ENCODE measurements around the gene PARVB.
"Not testable (repeated sequence)": the region's sequence is repeated elsewhere in the genome, so short reads cannot be mapped to it uniquely, and the experiment has no call there.

Gene PARVB

DNA sequence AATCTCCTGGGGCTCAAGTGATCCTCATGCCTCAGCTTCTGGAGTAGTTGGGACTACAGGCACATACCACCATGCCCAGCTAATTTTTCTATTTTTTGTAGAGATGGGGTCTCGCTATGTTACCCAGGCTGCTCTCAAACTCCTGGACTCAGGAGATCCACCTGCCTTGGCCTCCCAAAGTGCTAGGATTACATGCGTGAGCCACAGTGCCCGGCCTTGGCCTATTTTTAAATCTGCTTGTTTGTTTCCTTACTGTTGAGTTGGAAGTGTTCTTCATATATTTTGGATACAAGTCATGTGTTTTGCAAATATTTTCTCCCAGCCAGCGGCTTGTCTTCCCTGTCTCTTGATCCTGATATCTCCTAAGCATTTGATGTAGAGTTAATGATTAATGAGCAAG, 5.0 kb downstream of the PARVB start:
- DNase-seq = no peak

DNA sequence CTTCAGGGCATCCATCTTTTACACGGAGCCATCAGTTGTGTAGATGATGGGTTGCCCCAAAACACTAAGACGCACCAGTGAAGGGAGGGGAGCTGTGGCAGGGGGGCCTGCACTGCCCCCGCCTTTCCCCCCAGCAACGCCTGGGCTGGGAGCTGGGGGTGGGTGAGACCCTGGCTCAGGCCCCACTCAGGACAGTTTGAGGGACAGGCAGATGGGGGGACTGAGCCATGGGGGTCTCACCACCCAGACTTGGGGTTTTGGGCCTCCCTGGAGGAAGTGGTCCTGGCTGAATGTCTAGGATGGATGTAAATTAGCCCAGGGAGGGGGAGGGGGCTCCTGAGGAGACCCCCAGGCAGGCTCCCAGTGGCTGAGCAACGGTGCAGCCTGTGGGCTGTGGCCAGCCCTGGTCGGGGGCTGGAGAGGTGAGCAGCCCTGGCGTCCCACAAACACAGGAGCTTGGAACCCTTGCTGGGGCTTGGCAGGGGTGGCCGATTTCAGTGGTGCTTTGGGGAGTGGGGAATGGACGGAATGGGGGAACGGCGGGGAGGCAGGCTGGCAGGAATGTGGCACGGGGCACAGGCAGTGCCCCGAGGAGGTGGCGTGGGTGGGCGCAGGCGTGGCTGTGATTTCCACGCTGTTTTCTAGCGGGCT, 6.1 kb downstream of the PARVB start:
- DNase-seq = no peak

DNA sequence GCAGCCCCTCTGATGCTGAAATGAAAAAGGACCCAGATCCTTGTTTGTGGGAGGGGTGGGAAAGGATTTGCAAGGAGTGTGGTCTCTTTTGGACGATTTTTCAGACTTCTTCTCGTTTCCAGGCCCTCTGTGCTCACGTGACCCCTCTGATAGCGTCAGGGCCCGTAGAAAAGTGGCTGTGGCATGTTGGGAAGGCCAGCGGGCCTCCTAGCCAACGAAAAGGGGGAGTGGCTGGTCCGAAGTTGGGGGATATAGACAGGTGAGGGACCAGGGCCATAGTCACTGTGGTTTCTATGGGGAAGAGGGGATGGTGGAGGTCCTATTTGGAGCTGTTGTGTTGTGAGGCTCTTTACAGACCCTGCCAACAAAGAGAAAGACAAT, 6.6 kb downstream of the PARVB start:
- no peak for DNase-seq

DNA sequence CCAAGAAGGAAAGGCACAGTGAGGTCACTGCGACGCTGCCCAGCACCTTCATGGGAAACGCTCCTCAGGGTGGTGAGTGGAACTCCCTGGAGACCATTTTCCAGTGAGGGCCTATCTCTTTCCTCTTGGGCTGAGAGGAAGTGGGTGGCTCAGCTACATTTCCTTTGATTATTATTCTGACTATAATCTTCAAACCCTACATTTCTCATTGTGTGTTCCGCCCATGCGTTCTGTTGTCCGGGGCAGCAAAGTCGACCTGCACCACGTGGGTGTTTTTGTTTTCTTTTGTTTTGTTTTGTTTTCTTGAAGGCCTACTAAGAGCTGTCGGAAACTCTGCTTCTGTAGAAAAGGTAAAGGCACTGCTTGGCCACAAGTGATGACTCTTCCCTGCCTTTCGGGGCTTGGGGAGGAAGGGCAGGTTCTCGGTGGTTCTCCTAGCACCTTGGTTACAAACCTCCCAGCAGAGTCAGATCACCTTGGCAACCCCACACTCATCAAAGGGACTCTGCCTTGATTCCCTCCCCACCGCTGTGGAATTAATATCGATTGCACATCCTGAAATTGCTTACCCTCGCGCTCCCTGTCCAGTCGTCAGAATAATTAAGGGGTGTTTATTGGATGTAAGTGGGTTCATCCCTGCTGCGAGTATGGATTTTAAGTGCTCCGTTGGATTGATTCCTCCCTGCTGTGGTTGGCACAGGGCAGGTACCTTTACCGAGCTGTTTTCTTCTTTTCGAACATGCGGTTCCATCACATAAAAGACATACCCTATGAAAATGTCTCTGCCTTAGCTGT, 7.3 kb downstream of the PARVB start:
- DNase-seq = no peak

DNA sequence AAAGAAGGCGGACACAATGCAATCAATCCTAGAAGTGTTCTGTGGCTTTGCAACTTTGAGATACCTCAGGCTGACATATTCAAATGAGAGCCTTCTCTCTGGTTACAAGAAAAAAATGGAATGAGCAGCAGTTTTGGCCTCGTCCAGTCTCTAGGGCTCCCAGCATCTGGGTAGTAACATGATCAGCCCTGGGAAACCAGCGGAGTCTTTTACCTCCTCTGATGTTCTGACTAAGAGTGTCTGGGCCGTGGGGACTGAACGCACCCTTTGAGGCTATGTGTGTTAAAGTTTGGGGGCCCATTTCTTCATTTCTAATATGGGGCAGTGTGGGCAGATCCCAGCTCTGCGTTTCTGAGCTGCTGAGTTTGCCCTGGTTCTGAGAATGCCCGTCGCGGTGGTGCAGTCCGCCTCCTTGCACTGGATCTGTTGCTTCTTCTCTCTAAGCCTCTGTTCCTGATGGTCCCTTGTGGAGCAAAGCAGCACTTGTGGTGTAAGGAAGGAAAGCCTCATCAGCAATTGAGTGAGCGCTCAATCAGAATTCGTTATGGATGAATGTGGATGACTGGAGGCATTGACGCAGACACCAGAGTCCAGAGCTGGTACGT, 8.1 kb downstream of the PARVB start:
- no peak for DNase-seq

DNA sequence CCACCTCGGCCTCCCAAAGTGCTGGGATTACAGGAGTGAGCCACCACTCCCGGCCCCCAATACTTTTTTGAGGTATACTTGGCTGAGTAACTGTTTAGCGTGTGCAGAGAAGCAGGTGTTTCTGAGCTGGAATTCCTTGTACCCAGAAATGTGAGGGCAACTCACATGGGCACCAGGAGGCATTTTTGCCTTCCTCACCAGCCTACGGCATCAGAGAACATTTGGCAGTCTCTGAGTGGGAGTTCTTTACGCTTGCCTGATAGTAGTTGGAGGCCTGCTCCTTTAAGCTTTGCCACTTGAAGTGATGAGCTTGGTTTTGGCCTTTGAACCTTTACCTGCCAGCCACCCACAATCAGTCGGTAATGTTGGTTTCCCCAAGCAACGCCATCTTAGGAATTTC, 9.2 kb downstream of the PARVB start:
- DNase-seq = no peak

DNA sequence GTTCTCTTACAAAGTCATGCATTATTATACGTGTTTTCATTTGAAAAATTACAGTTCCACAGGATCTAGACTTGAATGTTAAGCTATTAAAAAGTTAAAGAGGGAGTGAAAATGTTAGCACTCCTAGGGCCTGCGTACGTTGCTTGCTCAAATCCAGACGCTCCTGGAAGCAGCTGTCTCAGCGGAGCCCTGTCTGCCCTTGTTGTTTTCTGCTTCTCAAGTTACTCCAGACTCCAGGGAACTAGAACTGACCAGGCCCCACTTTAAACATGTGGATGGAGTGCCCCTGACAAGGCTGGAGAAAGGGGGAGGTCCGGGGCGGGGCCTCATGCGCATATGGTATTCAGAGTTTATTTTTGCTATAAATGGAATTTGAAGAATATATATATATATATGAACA, 9.6 kb downstream of the PARVB start:
- no peak for DNase-seq

DNA sequence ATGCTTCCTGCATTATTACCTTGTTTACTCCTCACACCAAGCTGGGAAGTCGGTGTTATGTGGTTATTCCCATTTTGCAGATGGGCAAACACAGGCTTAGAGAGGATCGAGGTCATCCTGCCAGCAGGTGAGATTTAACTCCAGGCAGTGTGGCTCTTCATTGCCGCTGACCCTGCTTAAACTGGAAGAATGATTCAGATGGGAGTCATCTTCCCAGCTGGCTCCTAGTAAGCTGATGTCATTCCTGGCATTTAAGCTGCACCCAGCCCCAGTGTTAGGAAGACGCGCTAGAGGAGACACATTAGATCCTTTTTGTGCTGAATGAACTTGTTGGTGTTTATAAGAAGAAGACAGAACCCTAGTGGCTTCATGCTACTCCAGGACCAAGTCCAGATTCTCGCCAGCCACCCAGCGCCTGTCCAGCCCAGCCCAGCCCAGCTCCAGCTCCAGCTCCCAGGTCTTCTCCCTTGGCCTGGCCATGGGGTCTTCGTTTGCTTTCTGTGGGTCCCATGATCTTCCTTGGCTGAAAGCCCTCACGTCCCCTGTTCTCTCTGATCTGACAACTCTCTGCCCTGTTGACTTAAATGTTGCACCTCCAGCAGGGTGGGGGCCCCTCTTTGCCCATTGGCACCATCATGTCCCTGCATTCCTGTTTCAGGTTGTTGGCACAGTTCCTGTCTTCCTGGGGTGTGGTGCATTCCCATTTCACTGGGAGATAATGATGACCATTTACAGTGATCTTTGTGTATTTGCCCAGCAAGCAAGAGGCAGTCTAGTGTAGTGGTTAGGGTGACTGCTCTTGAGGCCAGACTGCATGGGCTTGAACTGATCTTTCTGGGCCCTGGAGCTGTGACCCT, 13.6 kb downstream of the PARVB start:
- no peak for DNase-seq

DNA sequence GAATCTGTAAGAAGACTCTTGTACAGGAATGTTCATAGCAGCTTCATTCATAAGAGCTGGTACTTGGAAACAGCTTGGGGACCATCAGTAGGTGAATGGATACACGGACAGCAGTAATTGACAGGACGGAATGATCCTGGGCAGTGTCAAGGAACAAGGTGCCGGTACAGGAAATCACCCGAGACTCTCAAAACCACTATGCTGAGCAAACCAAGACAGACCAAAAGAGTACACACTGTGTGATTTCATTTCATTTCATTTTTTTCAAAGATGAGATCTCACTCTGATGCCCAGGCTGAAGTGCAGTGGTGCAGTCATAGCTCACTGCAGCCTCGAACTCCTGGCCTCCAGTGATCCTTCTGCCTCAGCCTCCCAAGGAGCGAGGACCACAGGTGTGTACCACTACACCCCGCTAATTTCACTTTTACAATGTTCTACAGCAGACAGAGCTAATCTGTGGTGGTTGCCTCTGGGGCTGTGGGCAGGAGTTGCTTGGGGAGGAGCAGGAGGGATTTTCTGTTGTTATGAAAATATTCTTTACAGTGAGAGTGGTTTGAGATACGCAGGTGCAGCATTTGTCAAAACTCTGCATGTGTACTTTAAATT, 15.6 kb downstream of the PARVB start:
- no peak for DNase-seq

DNA sequence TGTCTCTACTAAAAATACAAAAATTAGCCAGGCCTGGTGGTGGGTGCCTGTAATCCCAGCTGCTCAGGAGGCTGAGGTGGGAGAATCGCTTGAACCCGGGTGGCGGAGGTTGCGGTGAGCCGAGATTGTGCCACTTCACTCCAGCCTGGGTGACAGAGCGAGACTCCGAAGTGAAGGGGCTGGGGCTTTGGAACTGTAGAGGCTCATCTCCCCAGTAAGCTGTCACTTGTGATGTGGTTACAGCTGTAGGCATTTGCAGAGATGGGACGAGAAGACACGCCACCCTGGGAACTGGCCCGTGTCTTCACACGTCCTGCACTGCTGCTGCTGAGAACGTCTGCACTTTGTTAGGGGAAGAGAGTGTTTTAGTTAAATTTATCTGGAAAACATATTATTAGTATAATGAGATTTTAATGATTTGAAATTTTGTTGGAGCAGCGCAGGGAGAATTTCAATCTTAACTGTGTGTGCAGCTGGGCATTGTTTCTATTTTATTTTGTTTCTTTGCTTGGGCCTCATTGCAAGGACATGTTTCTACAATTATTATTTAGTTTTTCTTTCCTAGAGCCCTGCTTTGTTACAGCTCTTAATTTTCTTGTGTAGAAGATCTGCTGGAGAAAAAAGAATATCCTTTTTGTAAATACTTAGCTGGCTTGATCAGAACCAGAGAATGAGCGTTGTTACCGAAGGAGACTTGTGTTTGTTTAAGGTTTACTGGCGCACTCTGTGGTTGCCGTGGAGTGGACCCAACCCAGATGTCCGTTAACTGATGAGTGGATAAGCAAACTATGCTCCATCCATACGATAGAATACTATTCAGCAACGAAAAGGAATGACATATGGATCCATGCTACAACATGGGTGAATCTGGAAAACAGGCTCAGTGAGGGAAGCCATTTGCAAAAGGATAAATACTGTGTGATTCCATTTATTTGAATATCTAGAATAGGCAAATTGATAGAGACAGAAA, 18.4 kb downstream of the PARVB start:
- no peak for DNase-seq

DNA sequence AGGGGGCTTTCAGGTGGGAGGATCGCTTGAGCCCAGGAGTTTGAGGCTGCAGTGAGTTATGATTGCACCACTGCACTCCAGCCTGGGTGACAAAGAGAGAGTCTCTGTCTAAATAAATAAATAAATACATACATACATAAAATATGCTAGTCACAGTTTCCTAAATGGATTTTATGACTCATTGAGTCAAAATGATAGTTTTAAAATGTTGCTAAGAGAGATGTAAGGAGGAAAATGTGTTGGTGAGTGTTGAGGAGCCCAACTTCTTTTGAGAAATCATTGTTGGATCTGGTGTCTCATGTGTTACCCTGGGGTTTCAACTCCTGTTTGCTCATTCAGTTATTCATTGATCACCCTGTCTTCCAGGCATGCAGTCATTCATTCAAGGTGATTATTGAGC, 21.0 kb downstream of the PARVB start:
- no peak for DNase-seq

DNA sequence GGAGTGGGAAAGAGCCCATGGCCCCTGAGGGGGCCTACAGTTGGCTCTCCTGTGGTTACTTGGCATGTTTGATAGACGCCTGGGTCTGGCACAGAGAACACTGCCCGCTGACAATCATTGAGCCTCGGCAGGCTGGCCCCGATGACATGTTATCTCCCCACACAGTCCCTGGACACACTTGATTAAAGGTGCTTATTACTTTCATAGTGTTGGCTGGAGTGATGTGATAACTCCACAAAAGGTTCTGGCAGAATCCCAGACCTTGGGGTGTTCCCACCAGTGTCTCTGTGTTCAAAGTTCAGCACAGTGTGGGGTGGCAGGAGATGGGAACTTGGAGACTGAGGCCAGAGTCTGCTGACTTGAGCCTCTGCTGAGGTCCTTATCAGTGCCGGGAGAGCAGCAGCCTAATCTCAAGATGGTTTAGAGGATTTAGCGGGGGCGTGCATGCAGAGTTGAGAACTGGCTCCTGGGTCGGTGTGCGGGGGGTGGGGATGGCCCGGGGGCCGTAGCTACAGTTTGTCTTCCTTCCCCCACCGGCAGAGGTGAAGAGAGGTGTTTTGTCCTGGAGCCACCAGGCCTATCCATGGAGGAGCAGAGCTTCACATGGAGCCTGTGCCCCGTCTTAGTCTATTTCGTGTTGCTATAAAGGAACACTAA, 22.5 kb downstream of the PARVB start:
- DNase-seq = no peak

DNA sequence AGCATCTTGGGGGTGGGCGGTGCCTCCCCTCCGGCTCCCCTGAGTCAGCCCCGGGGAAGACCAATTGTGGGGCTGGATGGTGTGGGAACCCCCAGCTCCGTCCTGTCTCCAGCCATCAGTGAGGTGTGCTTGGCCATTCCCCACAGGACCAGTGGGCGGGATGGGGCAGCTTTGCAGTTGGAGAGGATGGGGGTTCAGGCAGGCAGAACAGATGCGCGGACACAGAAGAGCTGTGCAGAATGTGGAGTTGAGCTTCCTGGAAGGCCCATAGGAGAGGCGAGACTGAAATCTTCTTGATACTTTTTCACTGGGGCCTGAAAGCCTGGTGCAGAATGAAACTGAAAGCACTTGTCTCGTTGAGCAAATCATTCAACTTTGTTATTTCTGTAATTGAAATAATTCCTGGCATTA, 23.8 kb downstream of the PARVB start:
- no peak for DNase-seq

DNA sequence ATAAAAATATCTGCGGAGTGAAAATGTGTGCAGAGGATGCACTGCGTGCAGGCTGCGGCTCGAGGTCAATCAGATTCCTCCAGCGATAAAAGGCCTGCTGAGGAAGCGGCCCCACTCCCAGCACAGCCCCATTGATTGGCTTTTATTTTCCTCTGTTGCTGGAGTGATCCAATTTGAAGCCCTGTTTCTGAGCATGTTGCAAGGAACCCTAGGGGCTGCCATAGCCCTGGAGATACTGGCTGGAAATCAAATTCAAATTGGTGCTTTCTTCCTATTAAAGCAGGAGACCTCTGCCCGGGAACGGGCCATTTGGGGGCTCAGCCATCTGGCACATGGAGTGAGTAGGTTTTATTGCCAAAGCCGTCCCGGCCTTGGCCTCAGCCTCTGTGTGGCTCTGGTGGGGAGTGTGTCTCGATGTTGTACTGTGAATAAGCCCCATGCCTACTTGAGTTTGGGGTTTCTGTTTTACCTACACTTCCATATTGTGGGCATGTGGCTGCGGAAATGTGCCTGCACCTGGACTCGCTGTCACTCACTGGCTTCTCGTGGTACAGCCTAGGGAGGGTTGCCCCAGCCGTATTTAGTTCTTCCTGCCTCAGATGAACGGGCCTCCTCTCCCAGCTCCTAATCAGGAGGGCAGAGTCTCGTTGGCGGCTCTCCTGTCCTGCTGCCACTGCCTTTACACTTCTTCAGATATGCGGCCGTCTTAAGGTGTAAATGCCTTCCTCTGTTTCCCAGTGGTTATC, 25.6 kb downstream of the PARVB start:
- DNase-seq = no peak

DNA sequence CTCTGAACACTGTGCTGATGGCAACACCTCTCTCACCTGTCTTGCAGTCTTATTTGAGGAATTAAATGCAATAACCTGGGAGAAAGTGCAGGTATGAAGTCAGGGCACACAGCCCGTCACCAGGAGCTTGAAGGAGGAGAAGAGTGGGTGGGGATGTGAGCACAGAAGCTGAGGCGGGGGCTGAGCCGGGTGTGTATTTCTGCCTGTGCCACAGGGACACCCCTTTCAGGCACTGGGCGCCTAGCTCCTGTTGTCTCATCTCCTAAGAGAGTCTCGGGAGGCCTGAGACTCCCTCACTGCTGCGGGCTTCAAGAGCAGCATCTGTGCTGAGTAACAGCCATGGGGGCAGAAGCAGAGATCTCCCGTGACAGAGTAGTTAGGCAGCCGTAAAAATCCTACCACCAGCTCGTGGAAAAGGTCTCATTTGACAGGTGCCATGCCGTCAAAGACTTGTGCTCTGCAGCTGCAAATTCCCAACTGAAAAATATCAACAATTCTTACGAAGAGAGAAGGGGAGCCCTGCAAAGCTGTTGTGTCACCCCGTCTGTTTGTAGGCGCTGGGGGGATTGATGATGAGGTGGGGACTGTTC, 26.8 kb downstream of the PARVB start:
- DNase-seq = no peak

DNA sequence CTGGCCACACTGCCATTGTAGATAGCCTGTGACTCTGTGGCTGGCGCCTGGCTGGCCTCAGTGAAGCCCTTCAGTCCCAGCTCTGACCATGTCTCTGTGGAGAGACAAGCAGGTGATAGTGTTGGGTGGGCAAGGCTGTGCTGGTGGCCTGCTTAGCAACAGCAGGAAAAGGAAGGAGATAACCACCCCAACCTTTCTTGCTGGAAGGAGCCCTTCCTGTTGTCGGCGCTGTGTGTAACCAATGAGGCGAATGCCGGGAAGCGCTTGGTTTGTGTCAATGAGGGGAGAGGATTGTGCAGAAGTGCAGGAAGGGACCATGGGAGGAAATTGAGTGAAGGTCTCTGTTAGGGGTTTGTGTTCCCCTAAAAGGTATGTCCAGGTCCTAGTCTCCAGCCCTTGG, 27.3 kb downstream of the PARVB start:
- DNase-seq = no peak

DNA sequence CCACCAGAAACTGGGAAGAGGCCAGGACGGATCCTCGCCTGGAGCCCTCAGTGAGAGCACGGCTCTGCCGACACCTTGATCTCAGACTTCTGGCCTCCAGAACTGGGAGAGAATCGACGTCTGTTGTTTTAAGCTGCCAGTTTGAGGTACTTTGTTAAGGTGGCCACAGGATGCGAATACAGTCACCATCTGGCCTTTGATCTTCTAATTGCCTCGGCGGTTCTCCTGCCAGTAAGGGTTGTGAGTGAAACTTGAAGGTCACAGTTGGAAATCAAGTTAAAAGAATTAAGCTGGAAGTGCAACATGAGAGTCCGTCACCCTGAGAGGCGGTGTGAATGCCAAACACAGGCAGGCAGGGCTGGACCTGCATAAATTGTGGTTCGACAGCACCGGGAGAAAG, 27.9 kb downstream of the PARVB start:
- no peak for DNase-seq

DNA sequence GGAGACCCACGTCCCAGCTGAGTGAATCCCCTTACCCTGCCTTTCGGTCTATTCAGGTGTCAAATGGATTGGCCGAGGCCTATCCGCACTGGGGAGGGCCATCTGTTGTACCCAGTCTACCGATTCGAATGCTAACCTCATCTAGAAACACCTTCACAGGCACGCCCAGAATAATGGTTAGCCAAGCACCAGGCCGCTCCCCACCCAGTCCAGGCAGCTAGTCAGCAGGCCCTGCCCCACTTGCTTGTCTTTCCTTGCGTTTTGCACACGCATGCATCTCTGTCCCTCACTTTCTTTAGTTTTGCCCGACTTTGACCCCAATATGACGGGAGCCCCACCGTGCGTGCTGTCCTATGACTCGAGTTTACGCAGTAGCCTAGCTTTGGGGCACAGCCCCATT, 31.7 kb downstream of the PARVB start:
- no peak for DNase-seq

DNA sequence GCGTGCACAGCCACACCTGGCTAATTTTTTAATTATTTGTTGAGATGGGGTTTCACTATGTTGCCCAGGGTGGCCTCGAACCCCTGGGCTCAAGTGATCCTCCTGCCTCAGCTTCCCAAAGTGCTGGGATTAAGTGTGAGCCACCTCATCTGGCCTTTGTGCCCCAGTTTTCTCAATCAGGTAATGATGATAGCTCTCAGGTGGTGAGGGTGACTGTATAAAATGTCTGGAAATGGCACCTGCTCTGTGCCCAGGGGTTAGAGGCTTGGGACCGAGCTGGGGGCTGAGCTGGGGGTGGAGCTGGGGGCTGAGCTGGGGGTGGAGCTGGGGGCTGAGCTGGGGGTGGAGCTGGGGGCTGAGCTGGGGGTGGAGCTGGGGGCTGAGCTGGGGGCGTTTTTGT, 32.5 kb downstream of the PARVB start:
- not testable (repeated sequence) for DNase-seq

DNA sequence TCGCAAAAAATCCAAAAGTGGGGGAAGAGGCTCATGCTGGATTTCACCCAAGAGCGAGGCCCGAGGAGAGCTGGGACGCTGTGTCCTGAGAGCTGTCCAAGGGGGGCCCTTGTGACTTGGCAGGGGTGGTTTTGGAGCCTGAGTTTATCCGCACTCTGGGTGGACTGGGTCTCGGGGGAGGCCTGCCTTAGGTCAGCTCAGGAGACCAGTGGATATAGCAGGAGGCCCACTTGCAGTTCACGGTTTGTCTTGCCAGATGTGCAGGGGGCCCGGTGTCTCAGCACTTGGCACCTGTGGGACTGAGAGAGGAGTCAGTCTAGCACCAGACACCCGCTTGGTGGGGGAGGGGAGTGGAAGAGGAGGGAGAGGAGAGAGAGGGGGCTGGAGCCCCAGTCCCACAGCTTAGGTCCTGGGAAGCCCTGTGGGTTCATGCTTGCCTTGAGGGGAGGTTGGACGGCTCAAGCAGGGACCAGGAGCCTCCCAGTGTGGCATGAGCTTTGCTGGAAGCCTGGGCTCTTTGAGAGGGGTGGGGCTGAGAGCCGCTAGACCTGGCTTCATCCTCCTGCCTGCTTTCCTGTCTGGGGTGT, 33.4 kb downstream of the PARVB start:
- no peak for DNase-seq
